DMS79 (cell line): ENCODE results near the gene FOXO6.

Experiments
- DNase-seq: peaks from one replicate; lab custom pipeline; 2025; lab: John Stamatoyannopoulos, UW

Gene FOXO6

DNA sequence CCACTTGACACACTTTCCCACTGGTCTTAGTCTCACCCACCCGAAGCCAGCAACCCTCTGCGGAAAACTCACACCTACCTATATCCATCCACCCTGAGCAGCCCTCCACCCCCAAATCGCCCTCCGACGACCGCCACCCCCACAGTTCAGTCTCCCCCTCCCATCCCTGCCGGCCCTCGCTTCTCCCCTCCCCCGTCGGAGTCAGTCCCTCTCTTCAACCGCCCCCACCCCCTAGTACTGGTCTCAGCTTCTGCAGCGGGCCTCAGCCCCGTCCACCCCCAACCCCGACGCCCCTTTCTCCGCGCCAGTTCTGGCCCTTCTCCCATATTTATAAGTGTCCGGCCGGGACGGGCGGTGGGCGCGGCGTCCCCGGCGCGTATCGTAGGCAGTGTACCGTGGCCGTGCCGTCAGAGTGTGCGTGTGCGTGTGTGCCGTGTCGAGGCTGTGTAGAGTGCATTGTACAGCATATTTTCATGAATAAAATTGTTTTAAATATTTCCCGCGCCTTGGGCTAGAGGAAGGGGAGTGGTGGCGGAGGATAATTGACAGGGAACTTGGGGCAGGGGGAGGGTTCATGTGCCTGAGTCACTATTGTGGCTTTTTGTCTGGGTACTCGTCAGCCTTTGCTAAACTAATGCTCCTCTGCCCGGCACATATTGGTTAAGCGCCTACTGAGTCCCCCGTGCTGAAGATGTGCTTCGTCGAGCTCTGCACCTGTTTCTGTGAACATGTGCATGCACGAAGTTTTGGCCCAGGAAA is 22.0 kb downstream of the FOXO6 start:
- no peak for DNase-seq

GRCh38 chr1:41384579-41384978 is 23.3 kb downstream of the FOXO6 start:
- DNase-seq, result no peak

DNA sequence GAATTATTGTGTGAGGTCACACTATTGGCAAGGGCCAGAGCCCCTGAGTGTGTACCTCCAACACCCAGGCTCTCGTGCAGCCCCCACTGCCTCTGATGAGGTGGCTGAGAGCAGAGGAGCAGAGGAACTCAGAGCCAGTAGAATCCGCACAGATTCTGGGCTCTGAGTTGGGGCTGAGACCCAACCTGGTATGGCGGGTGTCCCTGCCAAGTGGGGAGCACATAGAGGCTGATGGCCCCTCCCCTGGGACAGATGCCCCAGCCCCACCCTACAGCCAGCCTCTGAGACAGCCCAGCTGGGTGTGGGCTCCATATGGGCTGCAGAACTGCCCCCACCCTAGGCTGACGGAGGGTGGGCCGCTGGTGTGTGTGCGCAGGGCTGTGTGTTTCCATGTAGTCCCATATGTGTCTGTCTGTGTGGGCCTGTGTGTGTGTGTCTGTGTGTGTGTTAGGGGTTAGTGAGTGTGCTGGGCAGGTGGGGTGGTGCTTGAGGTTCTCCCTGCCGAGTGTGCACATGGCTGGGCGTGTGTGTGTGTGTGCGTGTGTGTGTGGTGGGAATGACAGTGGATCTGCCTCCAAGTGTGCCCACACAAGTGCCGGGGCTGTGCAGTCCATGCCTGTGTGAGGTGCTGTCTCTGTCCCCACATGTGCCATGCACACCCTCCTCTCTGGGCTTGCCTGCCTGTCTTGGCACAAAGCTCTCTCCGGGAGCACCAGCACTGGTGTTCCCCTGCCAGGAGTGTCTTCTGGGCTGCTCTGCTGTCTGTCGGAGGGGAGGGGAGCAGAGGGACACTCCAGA is 24.4 kb downstream of the FOXO6 start:
- peak; percentile 20 for DNase-seq

- no peak for DNase-seq
Measured at GRCh38 chr1:41386196-41386663, 25.0 kb downstream of the FOXO6 start.

DNA sequence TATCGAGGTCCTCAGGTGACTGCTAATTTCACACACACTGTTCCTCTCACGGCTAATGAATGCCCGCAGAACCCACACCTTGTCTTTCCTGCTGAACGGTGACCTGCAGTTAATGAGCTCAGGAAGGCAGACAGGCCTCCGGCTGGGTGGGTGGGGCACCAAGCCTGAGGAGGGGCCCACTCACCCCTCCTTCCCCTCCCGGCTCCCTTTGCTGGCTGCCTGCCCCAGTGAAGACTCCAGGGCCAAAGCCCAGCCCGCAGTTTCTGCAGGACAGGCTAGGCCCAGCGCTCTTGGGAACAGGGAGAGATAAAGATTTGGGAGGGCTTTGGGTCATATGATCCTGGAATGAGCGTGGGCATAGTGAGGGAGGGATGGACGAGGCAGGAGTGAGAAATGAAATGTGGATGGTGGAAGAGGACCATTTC is 26.4 kb downstream of the FOXO6 start:
- DNase-seq, result peak; percentile 90

DNA sequence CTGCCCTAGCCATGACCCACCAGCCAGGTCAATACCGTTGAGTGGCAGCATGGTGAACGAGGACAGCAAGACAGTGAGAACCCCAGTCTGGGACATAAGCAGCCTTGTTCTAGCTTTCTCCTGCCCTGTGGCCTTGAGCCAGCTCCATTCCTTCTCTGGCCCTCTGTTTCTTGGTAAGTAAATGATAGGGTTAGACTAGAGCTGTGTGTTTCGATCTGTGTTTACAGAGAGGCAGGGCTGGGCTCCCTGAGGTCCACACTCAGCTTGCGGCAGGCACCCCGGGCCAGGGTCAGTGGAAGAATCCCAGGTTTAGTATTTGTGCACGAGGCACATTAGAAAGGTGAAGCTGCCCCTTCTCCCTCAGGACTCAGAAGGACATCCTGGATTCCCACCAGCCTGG is 27.3 kb downstream of the FOXO6 start:
- DNase-seq, result no peak

DNA sequence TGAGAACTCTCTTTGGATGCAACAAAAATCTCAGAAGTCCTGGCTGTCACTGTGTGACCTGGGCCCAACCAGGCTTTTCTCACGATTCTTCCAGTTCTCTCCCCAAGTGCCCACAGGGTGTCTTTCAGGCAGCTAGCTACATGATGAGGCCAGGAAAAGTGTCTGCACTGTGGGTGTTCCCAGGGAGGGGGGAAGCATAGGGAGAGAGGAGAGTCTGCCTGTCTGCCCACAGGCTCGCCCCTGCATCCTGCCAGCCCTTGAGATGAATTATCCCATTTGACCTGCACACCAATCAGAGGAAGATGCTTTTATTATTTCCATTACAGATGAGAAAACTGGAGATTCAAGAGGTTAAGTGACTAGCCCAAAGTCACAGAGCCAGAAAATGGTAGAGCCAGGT is 27.8 kb downstream of the FOXO6 start:
- DNase-seq, result peak; percentile 18

DNA sequence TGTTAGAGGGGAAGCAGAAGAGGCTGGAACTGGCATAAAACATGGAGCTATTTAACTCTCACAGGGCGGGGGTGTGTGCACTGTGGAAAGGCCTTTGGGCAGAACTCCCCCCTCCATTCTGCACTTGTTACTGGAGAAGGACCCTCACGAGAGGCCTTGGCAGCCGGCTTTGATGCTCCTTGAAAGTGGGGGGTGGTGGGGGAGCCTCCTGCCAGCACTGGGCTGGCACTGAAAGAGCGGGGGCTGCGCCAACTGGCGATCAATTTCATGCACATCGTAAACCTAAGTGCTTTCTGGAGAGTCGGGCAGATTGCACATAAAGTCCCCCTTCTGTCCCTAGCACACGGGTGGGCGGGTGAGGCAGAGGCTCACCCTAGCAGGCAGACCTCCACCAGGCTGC is 28.9 kb downstream of the FOXO6 start:
- DNase-seq, result peak; percentile 99

- no peak for DNase-seq
Measured at GRCh38 chr1:41390573-41390972, 29.3 kb downstream of the FOXO6 start.

- DNase-seq, result peak; percentile 31
Measured at GRCh38 chr1:41391834-41392527, 30.7 kb downstream of the FOXO6 start.

DNA sequence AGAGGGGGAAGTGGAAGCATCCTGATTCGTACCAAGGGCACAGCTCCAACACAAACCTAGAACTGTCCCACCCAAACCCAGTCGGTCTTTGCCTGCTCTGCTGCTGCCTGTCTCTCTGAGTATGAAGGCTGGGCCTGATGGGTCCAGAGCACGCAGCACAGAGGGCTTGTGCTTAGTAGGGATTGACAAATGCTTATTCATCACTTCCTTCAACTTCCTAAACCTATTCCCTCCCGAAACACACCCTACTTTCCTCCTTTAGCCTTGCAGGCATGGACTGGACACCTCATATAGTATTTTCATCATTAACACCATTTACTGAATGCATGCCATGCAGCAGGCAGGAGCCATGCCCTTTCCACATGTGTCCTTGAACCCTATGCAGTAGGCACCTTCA is 31.3 kb downstream of the FOXO6 start:
- DNase-seq, result no peak

DNA sequence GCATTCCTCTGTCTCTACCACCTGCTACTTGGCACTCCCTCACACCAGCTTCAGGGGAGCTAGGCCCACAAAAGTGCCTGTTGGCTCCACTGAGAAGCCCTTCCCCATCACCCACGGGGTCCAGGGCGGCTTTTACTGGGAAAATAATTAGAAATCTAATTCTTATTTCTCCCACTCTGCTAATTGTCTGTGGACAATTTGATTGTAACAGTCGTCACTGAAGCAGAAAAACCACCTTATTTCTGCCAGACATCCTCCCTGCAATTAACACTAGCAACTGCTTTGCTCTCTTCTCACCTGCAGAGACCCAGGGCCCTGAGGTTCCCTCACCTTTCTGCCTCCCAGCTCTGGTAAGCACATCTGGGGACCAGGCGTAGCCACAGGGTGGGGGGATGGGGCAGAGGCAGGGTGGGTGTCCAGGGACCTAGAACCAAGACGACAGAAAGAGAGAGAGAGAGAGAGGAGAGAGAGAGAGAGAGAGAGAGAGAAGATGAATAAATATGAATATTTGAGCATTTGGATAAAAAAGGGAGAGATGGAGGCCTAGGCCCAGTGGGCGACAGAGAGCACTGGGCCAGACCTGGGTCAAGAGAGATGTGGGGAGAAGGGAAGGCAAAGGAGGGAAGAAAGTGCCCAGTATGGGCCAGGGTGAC is 32.6 kb downstream of the FOXO6 start:
- peak; percentile 19 for DNase-seq

- peak; percentile 11 for DNase-seq
Measured at GRCh38 chr1:41394369-41394744, 33.1 kb downstream of the FOXO6 start.

DNA sequence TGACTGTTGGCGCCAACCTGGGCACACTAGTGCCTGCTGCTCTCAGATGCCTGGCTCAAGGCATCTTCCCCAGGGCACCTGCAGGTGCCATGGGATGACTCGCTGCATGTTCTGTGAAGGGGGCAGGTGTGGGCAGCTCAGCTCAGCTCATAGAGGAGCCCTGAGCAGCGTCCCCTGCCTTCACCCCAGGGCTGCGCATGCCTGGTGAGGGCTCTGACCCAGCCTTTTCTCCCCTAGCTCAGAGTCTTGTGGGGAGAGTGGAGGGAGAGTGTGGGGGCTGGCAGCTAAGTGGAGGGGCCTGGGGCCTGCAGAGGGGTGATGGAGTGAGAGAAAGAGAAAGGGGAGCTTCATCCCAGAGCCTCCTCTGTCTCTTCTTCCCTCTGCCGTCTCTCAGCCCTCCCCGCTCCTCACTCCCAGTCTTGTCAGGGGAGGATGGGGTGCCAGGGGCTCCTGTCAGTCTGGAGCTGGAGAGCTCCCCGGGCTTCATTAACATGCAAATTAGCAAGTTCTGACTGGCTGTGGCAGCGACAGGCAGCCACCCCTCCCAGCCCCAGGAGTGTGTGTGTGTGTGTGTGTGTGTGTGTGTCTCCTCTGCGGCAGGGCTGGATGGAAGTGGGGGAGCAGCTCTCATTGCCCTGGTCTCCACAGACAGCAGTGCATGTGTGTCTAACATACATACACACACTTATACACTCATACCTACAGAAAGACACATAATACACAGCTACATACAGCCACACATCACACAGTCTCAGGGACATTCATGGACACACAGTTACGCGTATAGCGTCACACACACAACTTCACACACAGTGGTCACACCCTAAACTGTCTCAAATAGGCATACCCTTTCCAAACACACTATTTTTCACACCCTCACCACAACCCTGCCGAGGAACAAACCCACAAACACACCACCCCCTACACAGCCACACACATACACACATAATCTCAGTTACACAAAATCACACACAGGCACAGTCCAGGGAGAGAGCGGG is 34.0 kb downstream of the FOXO6 start:
- peak; percentile 92 for DNase-seq

GRCh38 chr1:41396084-41396483 is 34.9 kb downstream of the FOXO6 start:
- peak; percentile 65 for DNase-seq

GRCh38 chr1:41397020-41397419 is 35.8 kb downstream of the FOXO6 start:
- no peak for DNase-seq

GRCh38 chr1:41397753-41398330 is 36.6 kb downstream of the FOXO6 start:
- DNase-seq, result peak; percentile 76

DNA sequence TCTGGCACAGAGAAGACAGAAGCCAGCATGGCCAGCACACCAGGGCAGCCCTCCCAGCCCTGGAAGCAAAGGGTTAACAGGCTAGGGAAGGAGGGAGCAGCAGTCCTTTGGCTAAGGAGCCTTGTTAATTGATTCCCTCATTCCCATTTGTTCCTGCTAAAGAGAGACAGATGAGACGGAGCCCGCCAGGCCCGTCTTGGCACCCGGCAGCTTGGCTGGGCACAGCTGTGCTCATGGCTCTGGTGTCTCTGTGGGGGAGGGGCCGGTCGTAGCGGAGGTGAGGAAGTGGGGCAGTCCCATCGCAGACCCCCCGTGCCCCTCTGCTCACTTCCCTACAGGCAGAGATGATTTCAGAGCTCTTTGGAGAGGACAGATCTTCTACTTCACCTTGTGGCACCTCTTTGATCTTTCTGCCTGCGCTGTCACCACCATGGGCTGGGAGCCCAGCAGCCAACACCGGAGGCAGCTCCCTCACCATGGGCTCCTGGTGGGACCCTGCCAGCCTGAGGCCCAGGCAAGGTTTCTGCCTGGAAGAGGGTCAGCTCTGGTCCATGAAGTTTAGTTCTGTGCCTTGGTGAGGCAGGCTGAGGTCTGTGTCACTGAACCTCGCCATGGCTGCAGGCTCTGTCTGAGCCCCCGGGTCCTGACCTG is 38.0 kb downstream of the FOXO6 start:
- peak; percentile 74 for DNase-seq

DNA sequence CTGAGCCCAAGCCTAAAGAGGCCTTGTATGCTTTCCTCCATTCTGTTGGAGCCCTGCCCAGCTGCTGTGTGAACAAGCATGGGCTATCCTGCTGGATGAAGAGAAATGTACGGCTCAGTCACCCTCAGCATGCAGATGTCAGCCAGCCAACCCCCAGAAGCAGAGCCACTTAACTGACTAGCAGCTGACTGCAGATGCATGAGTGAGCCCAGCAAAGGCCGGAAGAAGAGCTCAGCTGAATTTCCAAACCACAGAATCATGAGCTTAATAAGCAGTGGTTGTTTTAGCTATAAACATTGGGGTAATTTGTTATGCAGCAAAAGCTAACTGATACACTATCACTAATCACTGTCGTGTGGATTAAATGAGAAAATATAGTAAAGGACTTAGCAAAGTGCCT is 39.0 kb downstream of the FOXO6 start:
- DNase-seq, result peak; percentile 83

- no peak for DNase-seq
Measured at GRCh38 chr1:41401899-41402298, 40.7 kb downstream of the FOXO6 start.
